K562 (cell line): Measurements from ENCODE around the gene CLDND2. TPM values are rescaled to one million over a fixed set of nuclear protein-coding genes. Genes with fewer than 3 reads are reported as not detected.

Source experiments
- BRF1 ChIP-seq: IDR thresholded peaks from 3 replicates; pipeline ENCODE4 v1.6.1; 2011; ENCODE audit warnings: borderline replicate concordance, mild to moderate bottlenecking; ENCODE audit not compliant: insufficient read length; ENCODE audit errors: extremely low read depth
- CAMTA2 ChIP-seq: fragments of 250-450 bp; sonication (Bioruptor Pico); conservative IDR thresholded peaks from 2 replicates; pipeline ENCODE4 v1.5.1; 2022
- CCAR2 ChIP-seq: fragments of 200-400 bp; formaldehyde crosslinking; IDR thresholded peaks from 2 replicates; pipeline ENCODE4 v1.6.1; 2017; ENCODE audit warnings: mild to moderate bottlenecking, low read depth, low read length
- CXXC5 ChIP-seq: fragments of 250-450 bp; sonication (Bioruptor Pico); IDR thresholded peaks from 2 replicates; pipeline ENCODE4 v1.8.0; 2022; ENCODE audit warnings: inconsistent platforms, mild to moderate bottlenecking, moderate library complexity
- DIDO1 ChIP-seq: fragments of 450-650 bp; IDR thresholded peaks from 2 replicates; pipeline ENCODE4 v1.6.1; 2016; ENCODE audit warnings: low read depth, missing biosample characterization, missing genetic modification characterization
- FOXJ2 ChIP-seq: fragments of 200-800 bp; sonication (Bioruptor generic); IDR thresholded peaks from 2 replicates; pipeline ENCODE4 v1.6.1; 2016; ENCODE audit warnings: missing genetic modification characterization, missing compliant biosample characterization
- GABPB2 ChIP-seq: fragments of 250-450 bp; sonication (Bioruptor Pico); conservative IDR thresholded peaks from 2 replicates; pipeline ENCODE4 v1.5.1; 2021; ENCODE audit warnings: mild to moderate bottlenecking
- HDAC1 ChIP-seq, 2 experiments: fragments of 450-650 bp; IDR thresholded peaks; 2 replicates each; pipeline ENCODE4 v1.6.1; 2016 to 2017; ENCODE audit warnings: inconsistent platforms in 1 of 2, mild to moderate bottlenecking in 1 of 2, moderate library complexity in 1 of 2
- HES1 ChIP-seq: fragments of 450-650 bp; IDR thresholded peaks from 2 replicates; pipeline ENCODE4 v1.6.1; 2016; ENCODE audit warnings: low read depth, mild to moderate bottlenecking, moderate library complexity
- KAT2B ChIP-seq: IDR thresholded peaks from one replicate; pipeline ENCODE4 v1.6.1; 2012; ENCODE audit warnings: low read depth, mild to moderate bottlenecking, control low read depth, inconsistent platforms, low read length, moderate library complexity
- LARP7 ChIP-seq: fragments of 450-650 bp; IDR thresholded peaks from 2 replicates; pipeline ENCODE4 v1.6.1; 2016
- MITF ChIP-seq: IDR thresholded peaks from 2 replicates; pipeline ENCODE4 v1.6.1; 2014; ENCODE audit warnings: antibody characterized with exemption
- NFE2 ChIP-seq: IDR thresholded peaks from 2 replicates; pipeline ENCODE4 v1.6.1; 2014; ENCODE audit warnings: antibody characterized with exemption, low read depth
- NFXL1 ChIP-seq: fragments of 450-650 bp; formaldehyde crosslinking; IDR thresholded peaks from 2 replicates; pipeline ENCODE4 v1.4.0; 2021; ENCODE audit warnings: mild to moderate bottlenecking
- NR2C1 ChIP-seq, 2 experiments: fragments of 450-650 bp; IDR thresholded peaks; 2 replicates each; pipeline ENCODE4 v1.6.1; 2017; ENCODE audit warnings: mild to moderate bottlenecking in 2 of 2, antibody characterized with exemption in 1 of 2, inconsistent platforms in 1 of 2, missing compliant biosample characterization in 1 of 2, missing genetic modification characterization in 1 of 2
- RBM14 ChIP-seq: fragments of 200-400 bp; formaldehyde crosslinking; IDR thresholded peaks from 2 replicates; pipeline ENCODE4 v1.6.1; 2018; ENCODE audit warnings: low read depth, mild to moderate bottlenecking, low read length, moderate library complexity, borderline replicate concordance; ENCODE audit not compliant: insufficient read depth
- SMAD3 ChIP-seq: fragments of 450-650 bp; formaldehyde crosslinking; conservative IDR thresholded peaks from 2 replicates; pipeline ENCODE4 v1.4.0; 2020; ENCODE audit warnings: mild to moderate bottlenecking
- SRSF1 ChIP-seq: fragments of 200-400 bp; formaldehyde crosslinking; IDR thresholded peaks from 2 replicates; pipeline ENCODE4 v1.6.1; 2017; ENCODE audit warnings: mild to moderate bottlenecking, low read depth, low read length, moderate library complexity
- TCF7L2 ChIP-seq: fragments of 150-350 bp; IDR thresholded peaks from 2 replicates; pipeline ENCODE4 v1.6.1; 2016; ENCODE audit warnings: low read depth, mild to moderate bottlenecking, low read length, moderate library complexity
- THAP7 ChIP-seq: fragments of 250-450 bp; sonication (Bioruptor Pico); IDR thresholded peaks from 2 replicates; pipeline ENCODE4 v1.5.0; 2021
- U2AF2 ChIP-seq: fragments of 200-400 bp; formaldehyde crosslinking; optimal IDR thresholded peaks from 2 replicates; pipeline ENCODE3; 2017; ENCODE audit warnings: low read depth, mild to moderate bottlenecking, low read length
- ZEB2 ChIP-seq: fragments of 450-650 bp; IDR thresholded peaks from 2 replicates; pipeline ENCODE4 v1.6.1; 2016
- ZNF146 ChIP-seq: IDR thresholded peaks from one replicate; pipeline ENCODE4 v1.6.1; 2018; ENCODE audit warnings: missing compliant biosample characterization; ENCODE audit not compliant: unreplicated experiment
- ZNF165 ChIP-seq: fragments of 250-450 bp; sonication (Bioruptor Pico); IDR thresholded peaks from 2 replicates; pipeline ENCODE4 v1.4.0; 2020; ENCODE audit warnings: borderline replicate concordance
- ZNF197 ChIP-seq: fragments of 200-800 bp; sonication (Bioruptor generic); IDR thresholded peaks from 2 replicates; pipeline ENCODE4 v1.6.1; 2016; ENCODE audit warnings: low read depth, missing genetic modification characterization, missing compliant biosample characterization
- ZNF280A ChIP-seq: fragments of 450-650 bp; IDR thresholded peaks from 2 replicates; pipeline ENCODE4 v1.6.1; 2018; ENCODE audit warnings: mild to moderate bottlenecking, low read depth; ENCODE audit not compliant: partially characterized antibody
- ZNF584 ChIP-seq: fragments of 200-800 bp; sonication (Bioruptor generic); IDR thresholded peaks from 2 replicates; pipeline ENCODE4 v1.6.1; 2016; ENCODE audit warnings: low read depth, mild to moderate bottlenecking, missing genetic modification characterization, missing compliant biosample characterization
- ZSCAN29 ChIP-seq: fragments of 450-650 bp; IDR thresholded peaks from 2 replicates; pipeline ENCODE4 v1.6.1; 2017
- polyA plus RNA-seq, 8 experiments: library from polyadenylated mRNA; depleted of rRNA in 4 of 8; stranded (reverse) in 5 of 8; unstranded in 3 of 8; fragments of >200 nt; fragmentation: Nextera tagmentation in 2 of 8; fragmentation: Illumina TruSeq in 1 of 8; extraction: Ambion mirVana in 2 of 8; extraction: Trizol in 1 of 8; gene quantifications; 2 replicates each; pipeline versions ENCODE4 v1.2.1 to v1.2.3, GENCODE V29; 2011 to 2014; ENCODE audit warnings: inconsistent platforms in 1 of 8, missing spikeins in 1 of 8
- total RNA-seq, 7 experiments: library from RNA; depleted of rRNA in 6 of 7; stranded (reverse); fragments of >200 nt in 6 of 7; fragmentation: Illumina TruSeq in 2 of 7; extraction: Trizol in 2 of 7; gene quantifications; 2 replicates each; pipeline versions ENCODE4 v1.2.1 to v1.2.3, GENCODE V29; 2011 to 2021; ENCODE audit warnings: low replicate concordance in 1 of 7

The CLDND2 gene
- total and polyA plus RNA-seq, 9 of the 15 experiments (the other 6 are each of a cell fraction or from before 2014, with no cell fraction given): 0.45 to 4.0 (median 1.2) TPM; not detected in 3

GRCh38 chr19:51339313-51339686 lies 29.5 kb downstream of the CLDND2 start (continued):
- TF ChIP-seq ZEB2 (peak; percentile 51; the same call in 1 of the 2 replicates), NFE2 (no peak), CXXC5 (no peak), ZNF146 (CRISPR knock-in tag) (no peak), DIDO1 (tag) (0 out of 2 replicates have a peak, but pooled peaks have one; percentile 22), SRSF1 (no peak), MITF (no peak), ZNF280A (peak; percentile 55), CCAR2 (no peak), GABPB2 (CRISPR knock-in tag) (no peak), ZNF197 (CRISPR knock-in tag) (no peak), THAP7 (CRISPR knock-in tag) (no peak), BRF1 (no peak), LARP7 (0 out of 2 replicates have a peak, but pooled peaks have one; percentile 62), RBM14 (no peak), FOXJ2 (no peak), U2AF2 (no peak), KAT2B (no peak), ZNF584 (CRISPR knock-in tag) (no peak), CAMTA2 (CRISPR knock-in tag) (no peak), NR2C1 (IDR thresholded peaks at IDR 0.05) (no peak), NR2C1 (tag; IDR thresholded peaks at IDR 0.05) (no peak), SMAD3 (CRISPR knock-in tag) (no peak), NFXL1 (CRISPR knock-in tag) (no peak), ZSCAN29 (no peak), ZNF165 (CRISPR knock-in tag) (no peak), TCF7L2 (no peak), HES1 (no peak), HDAC1 (IDR thresholded peaks at IDR 0.05) (peak in 1 of 2 experiments; percentile 65; a peak in 2 of 4 replicates)
